Cardiac fibroblast (primary cell): ENCODE measurements around the gene WDR86.

ENCODE experiments used
- DNase-seq, 2 donors: peaks; one replicate each; pipeline versions ENCODE4 v3.0.0 to v3.0.0-alpha.2; 2010; ENCODE audit warnings: low read depth in 2 of 2
- H3K4me3 ChIP-seq, 2 donors: replicated peaks in 1 of 2; 1 replicate in 1 of 2; 2 replicates in 1 of 2; pipeline ENCODE4 v1.5.1; 2011; ENCODE audit warnings: low read depth in 2 of 2, low read length in 2 of 2, mild to moderate bottlenecking in 2 of 2, moderate library complexity in 1 of 2
- CTCF ChIP-seq: IDR thresholded peaks from one replicate; pipeline ENCODE4 v1.5.1; 2011; ENCODE audit warnings: low read depth, mild to moderate bottlenecking, low read length, inconsistent platforms

WDR86 gene

GRCh38 chr7:151383638-151384351 is 26.0 kb downstream of the WDR86 start:
- no peak for DNase-seq
- no peak overlapping the region for H3K4me3 ChIP-seq
- TF ChIP-seq CTCF: no peak

GRCh38 chr7:151382079-151382885 is 27.6 kb downstream of the WDR86 start:
- H3K4me3 ChIP-seq: no peak overlapping the region
- no peak for DNase-seq
- TF ChIP-seq CTCF: no peak

GRCh38 chr7:151381348-151382078 is 28.3 kb downstream of the WDR86 start:
- no peak for DNase-seq
- TF ChIP-seq CTCF: no peak
- H3K4me3 ChIP-seq: no peak overlapping the region

GRCh38 chr7:151381098-151381347 is 28.8 kb downstream of the WDR86 start:
- no peak for DNase-seq
- no peak for TF ChIP-seq CTCF
- no peak overlapping the region for H3K4me3 ChIP-seq

- no peak for DNase-seq
- no peak for TF ChIP-seq CTCF
- no peak overlapping the region for H3K4me3 ChIP-seq
These were observed 29.4 kb downstream of the WDR86 start for GRCh38 chr7:151380199-151381097.

GRCh38 chr7:151379534-151380198 is 30.2 kb downstream of the WDR86 start:
- no peak for TF ChIP-seq CTCF
- no peak for DNase-seq
- H3K4me3 ChIP-seq: no peak overlapping the region
